ENCODE data around the gene FAM114A1. TPM values are rescaled to one million over a fixed set of nuclear protein-coding genes. Genes with fewer than 3 reads are reported as not detected.
"Not testable (repeated sequence)": the region's sequence is repeated elsewhere in the genome, so short reads cannot be mapped to it uniquely, and the experiment has no call there.

Gene FAM114A1
- total RNA-seq, 1 donor from 2014 or later = 198 TPM

- no peak for DNase-seq (ENCODE audit: low spot score)
These were observed 63.5 kb downstream of the FAM114A1 start for GRCh38 chr4:38931125-38931524.

DNA sequence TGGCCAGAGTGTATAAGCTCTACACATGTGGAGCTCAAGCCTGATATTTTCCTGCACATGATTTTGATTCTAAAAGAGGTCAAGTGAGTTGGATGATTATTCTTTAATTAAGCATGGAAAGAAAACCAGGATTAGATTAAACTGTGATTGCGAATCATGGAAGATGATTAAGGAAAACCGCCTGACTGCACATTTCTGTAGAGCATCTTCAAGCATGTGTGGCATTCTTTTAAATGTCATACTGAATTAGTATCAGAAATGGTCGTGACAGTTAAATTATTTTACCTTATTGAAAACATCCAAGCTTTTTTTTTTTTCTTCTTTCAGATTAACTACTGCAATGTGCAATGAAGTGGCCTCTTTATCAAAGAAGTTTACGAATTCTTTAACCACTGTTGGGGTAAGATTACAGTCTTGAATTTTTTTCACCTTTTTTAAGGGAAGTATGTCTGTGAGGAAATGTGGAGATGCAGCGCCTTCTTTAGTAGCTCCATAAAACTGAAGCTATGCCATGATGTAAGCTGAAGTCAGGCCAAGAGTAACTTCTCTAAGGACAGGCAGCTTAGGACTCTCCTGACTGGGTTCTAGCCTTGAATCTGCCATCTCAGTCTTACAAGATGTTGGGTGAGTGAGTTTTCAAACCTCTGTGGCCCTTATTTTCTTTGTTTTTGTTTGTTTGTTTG is 67.9 kb downstream of the FAM114A1 start:
- DNase-seq (ENCODE audit: low spot score) = no peak

GRCh38 chr4:38939165-38939564 is 71.6 kb downstream of the FAM114A1 start:
- no peak for DNase-seq (ENCODE audit: low spot score)

DNA sequence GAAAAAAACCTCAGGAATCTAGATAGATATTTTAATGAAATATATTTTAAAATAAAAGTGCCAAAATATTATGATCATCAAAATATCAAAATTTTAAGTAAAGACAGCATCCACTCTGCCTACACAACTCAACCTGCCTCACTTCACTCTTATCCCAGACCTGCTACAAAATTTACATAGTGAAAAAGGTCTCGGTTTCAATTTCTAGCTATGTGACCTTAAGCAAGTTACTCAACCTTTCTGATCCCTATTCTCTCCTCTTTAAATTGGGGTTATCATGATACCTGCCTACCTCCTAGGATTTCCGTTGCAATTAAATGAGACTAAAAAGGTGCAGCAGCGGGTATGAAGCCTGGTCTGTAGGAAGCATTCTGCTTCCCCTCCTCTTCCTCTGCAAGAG is 72.9 kb downstream of the FAM114A1 start:
- no peak for DNase-seq (ENCODE audit: low spot score)

- not testable (repeated sequence) for DNase-seq (ENCODE audit: low spot score)
These were observed 74.3 kb downstream of the FAM114A1 start for GRCh38 chr4:38941906-38942305.

DNA sequence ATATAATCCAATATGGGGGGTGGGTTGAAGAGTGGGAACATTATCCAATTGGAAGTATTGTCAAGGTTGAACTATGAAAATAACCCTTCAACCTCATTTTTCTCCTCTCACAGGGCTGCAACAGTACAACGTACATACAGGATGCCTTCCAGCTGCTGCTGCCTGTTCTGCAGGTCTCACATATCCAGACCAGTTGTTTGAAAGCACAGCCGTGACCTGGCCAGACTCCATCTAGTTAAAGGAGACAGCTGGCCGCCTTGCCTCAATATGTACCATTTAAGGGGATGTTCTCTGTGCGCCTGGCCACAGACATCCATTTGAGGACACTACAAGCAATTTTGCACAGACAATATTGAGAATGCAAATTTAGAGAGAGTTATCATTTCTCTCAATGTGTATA is 75.7 kb downstream of the FAM114A1 start:
- no peak for DNase-seq (ENCODE audit: low spot score)

GRCh38 chr4:38944440-38944839 is 76.8 kb downstream of the FAM114A1 start:
- DNase-seq (ENCODE audit: low spot score) = no peak

GRCh38 chr4:38946919-38947318 is 79.3 kb downstream of the FAM114A1 start:
- DNase-seq (ENCODE audit: low spot score) = no peak

DNA sequence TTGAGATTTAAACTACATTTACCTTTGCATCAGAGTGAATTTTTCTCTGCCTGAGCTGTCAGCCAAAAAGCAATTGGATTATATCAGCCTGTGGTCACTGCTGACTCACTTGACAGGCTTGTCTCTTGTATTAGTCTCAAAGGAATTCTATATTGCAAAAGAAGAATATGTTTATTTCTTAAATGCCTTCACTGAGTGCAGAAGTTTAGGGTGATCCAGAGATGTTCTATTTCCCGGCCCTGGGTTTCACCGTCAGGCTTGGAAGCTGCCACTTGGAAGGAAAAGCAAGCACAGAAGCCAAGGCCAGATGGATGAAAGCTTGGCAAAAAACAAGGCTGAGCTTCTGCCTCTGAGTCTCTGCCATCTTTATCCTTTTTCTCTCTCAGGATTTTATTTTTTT is 80.9 kb downstream of the FAM114A1 start:
- DNase-seq (ENCODE audit: low spot score) = peak; percentile 75

GRCh38 chr4:38949411-38950051 is 81.9 kb downstream of the FAM114A1 start:
- DNase-seq (ENCODE audit: low spot score) = no peak

GRCh38 chr4:38950159-38950558 is 82.6 kb downstream of the FAM114A1 start:
- peak; percentile 57 for DNase-seq (ENCODE audit: low spot score)

- DNase-seq (ENCODE audit: low spot score) = no peak
These were observed 83.1 kb downstream of the FAM114A1 start for GRCh38 chr4:38950734-38951133.

DNA sequence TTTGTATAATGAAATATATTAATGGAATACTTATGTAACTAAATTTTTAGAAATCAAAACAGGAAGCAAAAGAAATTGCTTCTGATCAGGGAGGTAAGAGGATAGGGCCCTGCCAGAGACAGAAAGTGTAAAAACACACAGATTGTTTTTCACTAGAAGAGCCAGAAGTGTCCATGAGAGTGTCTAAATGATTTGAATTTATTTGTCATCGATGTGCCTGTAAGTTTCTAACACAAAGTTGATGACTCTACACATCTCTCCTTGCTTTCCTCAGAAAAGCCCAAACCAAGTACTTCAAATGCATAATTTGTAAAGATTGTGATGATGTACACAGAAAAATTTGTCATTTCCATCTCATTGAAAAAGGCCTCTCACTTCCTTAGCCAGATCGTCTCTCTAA is 84.0 kb downstream of the FAM114A1 start:
- no peak for DNase-seq (ENCODE audit: low spot score)

DNA sequence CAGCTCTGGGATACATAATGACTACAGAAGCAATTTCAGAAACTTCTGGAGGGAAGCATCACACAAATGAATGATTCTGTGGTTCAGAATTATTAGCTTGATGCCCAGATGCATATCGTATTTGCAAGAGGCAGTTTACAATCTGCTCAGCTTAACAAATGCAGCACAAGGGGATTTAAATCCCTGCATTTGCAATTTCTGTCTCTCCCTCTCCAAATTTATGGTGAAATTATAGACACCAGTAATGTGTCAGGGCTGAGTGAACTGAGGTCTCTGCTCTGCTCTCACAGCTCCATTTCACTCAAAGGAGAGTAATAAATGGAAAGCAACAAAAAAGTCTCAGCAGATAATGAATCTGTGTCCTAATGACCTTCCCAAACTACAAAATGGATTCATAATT is 84.4 kb downstream of the FAM114A1 start:
- no peak for DNase-seq (ENCODE audit: low spot score)

- DNase-seq (ENCODE audit: low spot score) = no peak
These were observed 87.1 kb downstream of the FAM114A1 start for GRCh38 chr4:38954727-38955126.

DNA sequence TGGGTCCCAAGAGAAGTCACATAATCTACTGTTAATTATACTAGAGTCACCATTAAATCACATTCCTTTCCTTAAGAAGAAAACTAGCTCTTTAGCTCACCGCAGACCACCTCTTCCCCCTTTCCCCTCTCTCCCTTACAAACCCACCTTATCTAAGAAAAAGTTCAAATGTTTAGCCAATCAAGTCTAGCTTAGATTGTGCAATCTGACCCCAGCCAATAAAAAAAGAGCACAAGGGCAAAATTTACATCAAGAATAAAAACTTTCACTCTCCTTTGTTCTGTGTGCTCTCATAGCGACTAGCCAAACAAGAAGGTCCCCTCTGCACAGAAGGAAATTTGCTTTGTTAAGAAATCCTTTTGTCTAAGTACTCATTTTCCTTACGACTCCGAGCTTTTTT is 88.4 kb downstream of the FAM114A1 start:
- no peak for DNase-seq (ENCODE audit: low spot score)

GRCh38 chr4:38957261-38957815 is 89.7 kb downstream of the FAM114A1 start:
- DNase-seq (ENCODE audit: low spot score) = no peak

GRCh38 chr4:38957893-38958292 is 90.3 kb downstream of the FAM114A1 start:
- DNase-seq (ENCODE audit: low spot score) = no peak

DNA sequence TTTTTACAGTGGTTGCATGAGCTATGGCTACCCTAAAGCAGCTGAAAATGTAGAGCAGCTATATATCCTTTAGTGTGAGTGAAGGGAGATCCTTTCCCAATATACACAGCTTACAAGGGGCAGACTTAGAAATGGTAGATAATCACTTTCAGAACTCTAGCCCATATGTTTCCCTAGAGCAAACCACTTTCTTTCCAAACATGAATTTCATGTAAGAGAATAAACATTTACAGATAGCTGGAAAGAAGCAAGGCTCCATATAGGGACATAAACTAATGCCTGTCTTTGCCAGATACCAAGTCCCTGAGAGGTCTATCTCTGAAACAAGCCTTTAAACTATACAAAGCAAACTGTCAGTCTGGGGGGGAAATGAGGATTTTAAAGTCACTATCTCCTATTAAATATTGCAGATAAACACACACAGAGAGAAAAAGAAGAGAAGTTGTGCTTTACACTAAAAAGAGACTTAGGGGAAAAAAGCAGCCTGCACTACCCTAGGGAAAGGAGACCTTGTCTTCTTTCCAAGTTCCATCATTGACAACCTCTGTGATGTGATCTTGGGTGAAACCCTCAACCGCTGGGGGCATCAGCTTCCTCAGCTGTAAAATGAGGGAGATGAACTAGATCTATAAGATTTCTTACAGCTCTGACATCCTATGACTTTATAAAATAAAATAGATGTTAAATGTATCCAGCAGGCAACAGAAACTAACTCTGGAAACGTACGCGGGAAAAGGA is 91.0 kb downstream of the FAM114A1 start:
- peak; percentile 63 for DNase-seq (ENCODE audit: low spot score)

DNA sequence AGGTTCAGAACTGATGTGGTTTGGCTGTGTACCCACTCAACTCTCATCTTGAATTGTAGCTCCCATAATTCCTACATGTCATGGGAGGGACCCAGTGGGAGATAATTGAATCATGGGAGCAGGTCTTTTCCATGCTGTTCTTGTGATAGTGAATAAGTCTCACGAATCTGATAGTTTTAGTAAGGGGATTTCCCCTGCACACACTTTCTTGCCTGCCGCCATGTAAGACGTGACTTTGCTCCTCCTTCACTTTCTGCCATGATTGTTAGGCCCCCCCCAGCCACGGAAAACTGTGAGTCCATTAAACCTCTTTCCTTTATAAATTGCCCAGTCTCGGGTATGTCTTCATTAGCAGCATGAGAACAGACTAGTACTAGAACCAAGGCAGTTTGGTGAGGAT is 91.6 kb downstream of the FAM114A1 start:
- DNase-seq (ENCODE audit: low spot score) = not testable (repeated sequence)

- DNase-seq (ENCODE audit: low spot score) = no peak
These were observed 97.6 kb downstream of the FAM114A1 start for GRCh38 chr4:38964942-38965775.

DNA sequence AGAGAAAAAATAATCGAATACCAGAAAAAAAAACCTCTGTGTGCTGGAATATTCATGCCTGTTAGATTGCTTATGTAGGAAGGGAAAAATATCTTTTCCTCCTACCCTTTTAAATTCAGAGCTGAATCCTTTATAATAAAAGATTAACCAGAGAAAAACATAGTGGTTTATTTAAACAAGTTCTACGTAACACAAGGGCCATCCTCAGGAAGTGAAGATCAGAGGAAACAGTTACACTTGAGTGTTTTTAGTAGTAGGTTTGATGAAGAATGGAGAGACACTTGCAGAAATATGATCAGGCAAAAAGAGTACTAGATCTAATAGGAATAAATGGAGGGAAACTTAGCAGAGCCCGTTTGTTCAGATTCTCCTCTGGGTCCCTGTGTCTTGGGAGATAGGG is 98.3 kb downstream of the FAM114A1 start:
- DNase-seq (ENCODE audit: low spot score) = no peak

Data from umbilical cord (tissue), 2 donors.